ENCODE measurements around the gene KCNAB2.

DNA sequence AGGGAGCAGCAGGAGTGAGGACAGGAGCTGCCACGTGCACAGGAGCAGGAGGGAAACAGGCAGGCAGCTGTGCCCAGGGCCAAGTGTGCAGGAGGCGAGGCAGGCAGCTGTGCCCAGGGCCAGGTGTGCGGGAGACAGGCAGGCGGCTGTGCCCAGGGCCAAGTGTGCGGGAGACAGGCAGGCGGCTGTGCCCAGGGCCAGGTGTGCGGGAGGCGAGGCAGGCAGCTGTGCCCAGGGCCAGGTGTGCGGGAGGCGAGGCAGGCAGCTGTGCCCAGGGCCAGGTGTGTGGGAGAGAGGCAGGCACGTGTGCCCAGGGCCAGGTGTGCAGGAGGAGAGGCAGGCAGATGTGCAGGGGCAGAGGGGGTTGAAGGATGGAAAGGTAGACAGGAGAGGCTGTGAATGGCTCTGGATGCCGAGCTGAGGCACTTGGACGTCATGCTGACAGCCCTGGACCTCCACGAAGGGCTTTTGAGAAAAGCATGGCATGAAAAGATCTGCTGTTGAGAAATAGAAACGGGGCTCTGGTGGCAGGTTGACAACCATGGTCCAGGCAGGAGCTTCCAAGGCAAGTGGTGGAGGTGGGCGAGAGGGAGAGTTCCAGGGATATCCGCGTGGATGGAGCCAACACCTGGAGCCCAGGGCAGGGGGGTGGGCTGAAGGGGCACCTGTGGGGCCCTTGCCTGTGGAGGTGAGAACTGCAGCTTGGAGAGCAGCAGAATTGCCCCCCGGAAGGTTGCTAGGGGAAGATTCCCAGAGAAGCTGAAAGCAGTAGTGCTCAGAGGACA lies 34.3 kb upstream of the KCNAB2 start:
- no peak for TF ChIP-seq CTCF (conservative IDR thresholded peaks at IDR 0.05; ENCODE audit: low read depth, low read length)
- TF ChIP-seq EZH2 (IDR thresholded peaks at IDR 0.05; ENCODE audit: low read length, unreplicated experiment), result no peak
- no peak for TF ChIP-seq EZH2phosphoT487 (IDR thresholded peaks at IDR 0.05; ENCODE audit: borderline replicate concordance, low read length)
